ENCODE results near the gene CFAP107.

The CFAP107 gene

DNA sequence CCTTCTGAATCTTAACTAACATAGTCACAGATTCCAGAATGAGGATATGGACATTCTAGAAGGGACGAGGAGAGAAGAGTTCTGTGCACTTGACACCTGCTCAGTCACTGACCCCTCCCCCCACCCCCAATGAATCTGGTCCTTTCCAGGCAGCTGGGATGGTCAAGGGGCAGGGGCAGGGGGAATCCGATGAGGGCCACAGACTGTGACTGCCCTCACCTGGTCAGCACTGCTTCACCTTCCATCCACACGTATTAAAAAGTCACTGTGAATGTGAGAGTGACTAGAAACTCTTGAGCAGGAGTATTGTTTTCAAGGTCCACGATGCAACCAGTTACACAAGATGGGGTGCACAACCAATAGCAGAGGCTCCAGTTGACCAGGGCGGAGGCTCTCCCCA is 18.0 kb downstream of the CFAP107 start:
- H3K27me3 ChIP-seq (ENCODE audit: control insufficient read depth, insufficient read depth, low read length) = no peaks in the 10 kb centered on the region; the same call in 1 of the 2 replicates
- no peak overlapping the region for H3K27ac ChIP-seq (ENCODE audit: low read depth, low read length)
- H3K4me3 ChIP-seq (ENCODE audit: low read depth, low read length) = no peak overlapping the region
- H3K9me3 ChIP-seq (ENCODE audit: control insufficient read depth, insufficient read depth, low read depth, low read length) = no peaks in the 10 kb centered on the region
- no peak overlapping the region for H3K9ac ChIP-seq (ENCODE audit: low read length)
- no peaks in the 10 kb centered on the region; the same call in 1 of the 2 replicates for H3K4me1 ChIP-seq (ENCODE audit: control insufficient read depth, insufficient read depth, low read length)
- no peaks in the 10 kb centered on the region for H3K36me3 ChIP-seq (ENCODE audit: control insufficient read depth, insufficient read depth, low read length)

- Histone ChIP-seq H3K27ac (ENCODE audit: low read depth, low read length) (no peak overlapping the region), H3K4me1 (ENCODE audit: control insufficient read depth, insufficient read depth, low read length) (no peaks in the 10 kb centered on the region; the same call in 1 of the 2 replicates), H3K9me3 (ENCODE audit: control insufficient read depth, insufficient read depth, low read depth, low read length) (no peaks in the 10 kb centered on the region), H3K9ac (ENCODE audit: low read length) (no peak overlapping the region), H3K36me3 (ENCODE audit: control insufficient read depth, insufficient read depth, low read length) (no peaks in the 10 kb centered on the region), H3K4me3 (ENCODE audit: low read depth, low read length) (no peak overlapping the region), H3K27me3 (ENCODE audit: control insufficient read depth, insufficient read depth, low read length) (peaks cover 6% of the 10 kb centered on the region; the same call in 1 of the 2 replicates)
These were observed 23.0 kb downstream of the CFAP107 start for GRCh38 chr1:12769031-12769430.

DNA sequence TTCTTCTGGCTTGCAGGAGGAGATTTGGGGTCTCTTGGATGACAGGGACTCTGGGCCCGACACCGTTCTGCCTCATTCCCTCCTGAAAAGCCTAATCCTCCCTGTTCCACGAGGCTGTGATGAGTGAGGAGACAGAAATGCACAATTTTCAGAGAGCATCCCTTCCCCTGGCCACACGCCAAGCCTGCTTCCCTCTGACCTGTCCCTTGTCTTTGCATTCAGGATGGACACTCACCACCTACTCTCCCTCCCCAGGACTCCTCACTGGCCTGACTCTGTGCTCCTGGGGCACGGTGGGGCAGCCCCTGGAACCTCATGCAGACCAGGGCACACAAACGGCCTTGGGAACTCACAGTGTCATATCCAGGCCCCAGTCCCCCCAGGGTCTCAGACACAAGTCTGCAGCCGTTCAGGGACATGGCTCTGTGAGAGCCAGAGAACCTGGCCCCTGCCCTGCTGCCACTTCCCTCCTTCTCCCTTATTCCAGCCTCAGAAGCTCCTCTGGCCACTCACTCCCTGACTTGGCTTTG is 24.0 kb downstream of the CFAP107 start:
- Histone ChIP-seq H3K36me3 (ENCODE audit: control insufficient read depth, insufficient read depth, low read length) (no peaks in the 10 kb centered on the region), H3K4me3 (ENCODE audit: low read depth, low read length) (no peak overlapping the region), H3K9ac (ENCODE audit: low read length) (no peak overlapping the region), H3K27ac (ENCODE audit: low read depth, low read length) (no peak overlapping the region), H3K27me3 (ENCODE audit: control insufficient read depth, insufficient read depth, low read length) (peaks cover 6% of the 10 kb centered on the region; the same call in 1 of the 2 replicates), H3K9me3 (ENCODE audit: control insufficient read depth, insufficient read depth, low read depth, low read length) (no peaks in the 10 kb centered on the region), H3K4me1 (ENCODE audit: control insufficient read depth, insufficient read depth, low read length) (no peaks in the 10 kb centered on the region; the same call in 1 of the 2 replicates)

DNA sequence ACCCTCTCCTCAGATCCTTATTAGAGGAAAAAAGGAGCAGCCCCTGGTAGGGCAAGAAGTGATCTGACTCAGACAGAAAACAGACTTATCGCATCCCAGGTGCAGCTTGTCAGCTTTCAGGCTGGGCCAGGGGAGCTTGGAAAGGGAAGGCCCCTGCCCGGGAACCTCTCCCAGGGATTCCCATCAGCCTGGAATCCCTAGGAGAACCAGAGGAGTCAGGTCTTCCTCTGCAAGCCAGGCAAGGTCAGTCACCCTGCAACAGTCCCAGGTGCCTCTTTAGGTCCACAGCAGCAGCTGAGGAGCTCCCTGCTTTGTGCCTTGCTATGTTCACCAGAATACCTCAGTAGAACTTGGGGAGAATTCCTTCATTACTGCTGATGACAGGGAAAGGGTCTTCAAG is 24.6 kb downstream of the CFAP107 start:
- Histone ChIP-seq H3K4me1 (ENCODE audit: control insufficient read depth, insufficient read depth, low read length) (no peaks in the 10 kb centered on the region; the same call in 1 of the 2 replicates), H3K27ac (ENCODE audit: low read depth, low read length) (no peak overlapping the region), H3K27me3 (ENCODE audit: control insufficient read depth, insufficient read depth, low read length) (peaks cover 6% of the 10 kb centered on the region; the same call in 1 of the 2 replicates), H3K36me3 (ENCODE audit: control insufficient read depth, insufficient read depth, low read length) (no peaks in the 10 kb centered on the region), H3K9me3 (ENCODE audit: control insufficient read depth, insufficient read depth, low read depth, low read length) (no peaks in the 10 kb centered on the region), H3K4me3 (ENCODE audit: low read depth, low read length) (no peak overlapping the region), H3K9ac (ENCODE audit: low read length) (no peak overlapping the region)

- Histone ChIP-seq H3K27ac (ENCODE audit: low read depth, low read length) (no peak overlapping the region), H3K4me1 (ENCODE audit: control insufficient read depth, insufficient read depth, low read length) (no peaks in the 10 kb centered on the region; the same call in 1 of the 2 replicates), H3K9ac (ENCODE audit: low read length) (no peak overlapping the region), H3K9me3 (ENCODE audit: control insufficient read depth, insufficient read depth, low read depth, low read length) (no peaks in the 10 kb centered on the region), H3K36me3 (ENCODE audit: control insufficient read depth, insufficient read depth, low read length) (no peaks in the 10 kb centered on the region), H3K4me3 (ENCODE audit: low read depth, low read length) (no peak overlapping the region), H3K27me3 (ENCODE audit: control insufficient read depth, insufficient read depth, low read length) (peaks cover 6% of the 10 kb centered on the region; the same call in 1 of the 2 replicates)
These were observed 25.2 kb downstream of the CFAP107 start for GRCh38 chr1:12771186-12771585.

- peaks cover 6% of the 10 kb centered on the region; the same call in 1 of the 2 replicates for H3K27me3 ChIP-seq (ENCODE audit: control insufficient read depth, insufficient read depth, low read length)
- no peaks in the 10 kb centered on the region for H3K9me3 ChIP-seq (ENCODE audit: control insufficient read depth, insufficient read depth, low read depth, low read length)
- no peak overlapping the region for H3K9ac ChIP-seq (ENCODE audit: low read length)
These were observed 26.5 kb downstream of the CFAP107 start for GRCh38 chr1:12772520-12772919.

DNA sequence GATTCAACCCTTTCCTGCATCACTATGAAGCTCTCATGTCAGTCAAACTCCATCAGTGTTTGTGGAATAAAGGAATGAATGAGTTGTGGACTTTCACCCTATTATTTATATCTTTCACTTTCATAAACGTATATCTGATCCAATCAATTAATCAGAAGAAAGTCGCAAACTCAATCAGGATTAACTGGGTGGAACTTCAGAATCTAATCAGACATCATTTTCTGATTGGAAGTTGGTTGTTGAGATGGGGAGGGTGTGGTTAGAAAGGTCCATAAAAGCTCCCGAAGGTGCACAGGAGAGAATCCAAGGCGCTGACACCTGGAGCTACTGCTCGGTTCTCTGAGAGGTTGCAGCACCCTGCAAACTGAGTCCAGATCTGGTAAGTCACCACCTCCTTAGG is 27.4 kb downstream of the CFAP107 start, which contains the start of gene PRAMEF12:
TSS of gene PRAMEF12 (plus strand) at position 301 of the 400 bp plus-strand sequence. CDS start 1,130 bp downstream, outside the sequence.
- Histone ChIP-seq H3K36me3 (ENCODE audit: control insufficient read depth, insufficient read depth, low read length) (no peaks in the 10 kb centered on the region), H3K9me3 (ENCODE audit: control insufficient read depth, insufficient read depth, low read depth, low read length) (no peaks in the 10 kb centered on the region), H3K9ac (ENCODE audit: low read length) (no peak within 1 kb of the TSS), H3K27me3 (ENCODE audit: control insufficient read depth, insufficient read depth, low read length) (peaks cover 6% of the 10 kb centered on the region; the same call in 1 of the 2 replicates), H3K4me1 (ENCODE audit: control insufficient read depth, insufficient read depth, low read length) (no peaks in the 10 kb centered on the region; the same call in 1 of the 2 replicates), H3K27ac (ENCODE audit: low read depth, low read length) (no peak within 1 kb of the TSS), H3K4me3 (ENCODE audit: low read depth, low read length) (no peak within 1 kb of the TSS)

More at GRCh38 chr1:12772520-12772919, 26.5 kb downstream of the CFAP107 start:
- Histone ChIP-seq H3K4me3 (ENCODE audit: low read depth, low read length) (no peak overlapping the region), H3K27ac (ENCODE audit: low read depth, low read length) (no peak overlapping the region), H3K4me1 (ENCODE audit: control insufficient read depth, insufficient read depth, low read length) (no peaks in the 10 kb centered on the region; the same call in 1 of the 2 replicates), H3K36me3 (ENCODE audit: control insufficient read depth, insufficient read depth, low read length) (no peaks in the 10 kb centered on the region)

GRCh38 chr1:12774801-12775345 is 28.9 kb downstream of the CFAP107 start:
- H3K27me3 ChIP-seq (ENCODE audit: control insufficient read depth, insufficient read depth, low read length) = peaks cover 6% of the 10 kb centered on the region; the same call in 1 of the 2 replicates

DNA sequence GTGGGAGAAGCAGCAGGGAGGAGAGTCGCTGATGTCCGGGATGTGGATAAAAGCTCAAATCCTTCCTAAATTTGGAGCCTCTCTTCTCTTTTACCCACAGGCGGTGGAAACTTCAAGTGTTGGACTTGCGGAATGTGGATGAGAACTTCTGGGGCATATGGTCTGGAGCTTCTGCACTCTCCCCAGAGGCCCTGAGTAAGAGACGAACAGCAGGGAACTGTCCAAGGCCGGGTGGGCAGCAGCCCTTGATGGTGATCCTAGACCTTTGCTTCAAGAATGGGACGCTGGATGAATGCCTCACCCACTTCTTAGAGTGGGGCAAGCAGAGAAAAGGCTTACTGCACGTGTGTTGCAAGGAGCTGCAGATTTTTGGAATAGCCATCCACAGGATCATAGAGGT is 29.4 kb downstream of the CFAP107 start:
- no peak overlapping the region for H3K9ac ChIP-seq (ENCODE audit: low read length)
- H3K4me3 ChIP-seq (ENCODE audit: low read depth, low read length) = no peak overlapping the region
- H3K4me1 ChIP-seq (ENCODE audit: control insufficient read depth, insufficient read depth, low read length) = no peaks in the 10 kb centered on the region
- no peak overlapping the region for H3K27ac ChIP-seq (ENCODE audit: low read depth, low read length)
- no peaks in the 10 kb centered on the region for H3K36me3 ChIP-seq (ENCODE audit: control insufficient read depth, insufficient read depth, low read length)
- H3K27me3 ChIP-seq (ENCODE audit: control insufficient read depth, insufficient read depth, low read length) = peaks cover under 1% of the 10 kb centered on the region; the same call in 1 of the 2 replicates
- H3K9me3 ChIP-seq (ENCODE audit: control insufficient read depth, insufficient read depth, low read depth, low read length) = no peaks in the 10 kb centered on the region

More at GRCh38 chr1:12774801-12775345, 28.9 kb downstream of the CFAP107 start:
- Histone ChIP-seq H3K4me3 (ENCODE audit: low read depth, low read length) (no peak overlapping the region), H3K9me3 (ENCODE audit: control insufficient read depth, insufficient read depth, low read depth, low read length) (no peaks in the 10 kb centered on the region), H3K27ac (ENCODE audit: low read depth, low read length) (no peak overlapping the region), H3K4me1 (ENCODE audit: control insufficient read depth, insufficient read depth, low read length) (no peaks in the 10 kb centered on the region), H3K36me3 (ENCODE audit: control insufficient read depth, insufficient read depth, low read length) (no peaks in the 10 kb centered on the region), H3K9ac (ENCODE audit: low read length) (no peak overlapping the region)

- no peak overlapping the region for H3K9ac ChIP-seq (ENCODE audit: low read length)
- no peaks in the 10 kb centered on the region for H3K9me3 ChIP-seq (ENCODE audit: control insufficient read depth, insufficient read depth, low read depth, low read length)
- H3K27me3 ChIP-seq (ENCODE audit: control insufficient read depth, insufficient read depth, low read length) = no peaks in the 10 kb centered on the region
- no peak overlapping the region for H3K4me3 ChIP-seq (ENCODE audit: low read depth, low read length)
- H3K36me3 ChIP-seq (ENCODE audit: control insufficient read depth, insufficient read depth, low read length) = no peaks in the 10 kb centered on the region
- H3K4me1 ChIP-seq (ENCODE audit: control insufficient read depth, insufficient read depth, low read length) = no peaks in the 10 kb centered on the region
- no peak overlapping the region for H3K27ac ChIP-seq (ENCODE audit: low read depth, low read length)
These were observed 31.0 kb downstream of the CFAP107 start for GRCh38 chr1:12776801-12777557.

GRCh38 chr1:12778061-12778460 is 32.1 kb downstream of the CFAP107 start:
- no peaks in the 10 kb centered on the region for H3K36me3 ChIP-seq (ENCODE audit: control insufficient read depth, insufficient read depth, low read length)
- H3K9me3 ChIP-seq (ENCODE audit: control insufficient read depth, insufficient read depth, low read depth, low read length) = no peaks in the 10 kb centered on the region
- H3K4me3 ChIP-seq (ENCODE audit: low read depth, low read length) = no peak overlapping the region
- H3K27ac ChIP-seq (ENCODE audit: low read depth, low read length) = no peak overlapping the region
- H3K4me1 ChIP-seq (ENCODE audit: control insufficient read depth, insufficient read depth, low read length) = no peaks in the 10 kb centered on the region
- no peaks in the 10 kb centered on the region for H3K27me3 ChIP-seq (ENCODE audit: control insufficient read depth, insufficient read depth, low read length)
- no peak overlapping the region for H3K9ac ChIP-seq (ENCODE audit: low read length)

Measured in HUES6 (cell line).